ENCODE data around the gene ANGEL1. TPM values are rescaled to one million over a fixed set of nuclear protein-coding genes. Genes with fewer than 3 reads are reported as not detected.
A peak's percentile ranks its signal among the peaks of the same experiment; 100 is the strongest.

ANGEL1 gene
- total RNA-seq, 1 experiment from 2014 or later: 7.0 TPM

DNA sequence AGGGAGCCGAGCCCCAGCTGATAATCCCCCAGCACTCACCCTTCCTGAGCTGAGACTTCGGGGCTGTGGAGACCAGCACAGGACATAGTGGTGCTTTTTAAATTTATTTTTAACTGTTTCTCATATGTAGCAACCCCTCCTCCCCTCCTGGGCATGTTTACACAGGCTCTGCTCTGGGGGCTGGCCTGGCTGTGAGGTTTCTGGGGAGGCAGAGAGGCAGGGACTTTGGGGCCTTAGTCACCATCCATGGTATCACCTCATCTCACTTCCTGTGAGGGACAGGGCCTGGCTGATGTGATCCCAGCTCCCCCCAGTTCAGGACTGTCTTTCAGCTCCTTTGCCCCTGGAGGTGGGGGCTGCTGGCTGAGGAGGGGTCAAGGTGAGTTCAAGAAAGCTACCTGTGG is 31.0 kb downstream of the ANGEL1 start:
- no peak for DNase-seq (ENCODE audit: low spot score)
- in situ Hi-C loops (cut with HindIII; ENCODE audit: low sequenced_read_pairs): no loop called here

DNA sequence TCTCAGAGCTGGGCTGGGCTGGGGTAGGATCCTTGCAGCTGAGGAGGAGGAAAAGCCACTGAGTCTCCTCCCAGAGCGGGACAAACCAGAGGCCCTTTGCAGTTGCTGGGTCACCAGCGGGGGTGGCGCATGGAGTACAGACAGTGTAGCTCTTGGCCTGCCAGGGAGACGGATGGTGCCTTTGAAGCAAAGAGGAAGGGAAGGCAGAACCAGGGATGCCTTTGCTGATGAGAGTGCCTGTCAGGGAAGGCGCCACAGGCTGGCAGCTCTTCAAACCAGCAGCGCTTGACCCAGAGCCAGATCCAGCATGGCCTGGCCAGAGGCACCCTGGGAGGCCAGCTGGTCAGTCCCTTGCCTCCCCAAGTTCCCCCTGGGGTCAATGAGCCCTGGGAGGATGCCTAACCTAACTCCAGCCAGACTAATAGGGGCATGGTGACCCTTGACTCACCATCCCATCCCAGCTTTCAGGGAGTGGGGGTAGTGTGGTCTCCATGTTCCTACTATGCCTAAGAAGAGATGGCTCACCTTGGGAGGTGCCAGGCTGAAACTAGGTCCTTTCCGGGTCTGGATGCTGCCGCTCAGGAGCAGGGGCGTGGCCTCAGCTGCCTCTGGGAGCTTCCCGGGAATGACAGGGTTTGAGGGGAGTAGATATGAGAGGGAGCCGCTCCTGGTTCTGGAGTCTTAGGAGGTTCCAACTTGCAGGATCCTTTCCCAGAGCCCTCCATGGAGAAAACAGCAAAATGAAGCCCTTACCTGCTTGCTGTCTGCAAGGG is 31.6 kb downstream of the ANGEL1 start:
- in situ Hi-C loops (cut with HindIII; ENCODE audit: low sequenced_read_pairs): no loop called here
- peak; percentile 56 for DNase-seq (ENCODE audit: low spot score)

GRCh38 chr14:76780360-76780759 is 32.3 kb downstream of the ANGEL1 start:
- DNase-seq (ENCODE audit: low spot score): no peak
- in situ Hi-C loops (cut with HindIII; ENCODE audit: low sequenced_read_pairs): no loop called here

GRCh38 chr14:76780058-76780345 is 32.7 kb downstream of the ANGEL1 start:
- in situ Hi-C loops (cut with HindIII; ENCODE audit: low sequenced_read_pairs): no loop called here
- DNase-seq (ENCODE audit: low spot score): no peak

DNA sequence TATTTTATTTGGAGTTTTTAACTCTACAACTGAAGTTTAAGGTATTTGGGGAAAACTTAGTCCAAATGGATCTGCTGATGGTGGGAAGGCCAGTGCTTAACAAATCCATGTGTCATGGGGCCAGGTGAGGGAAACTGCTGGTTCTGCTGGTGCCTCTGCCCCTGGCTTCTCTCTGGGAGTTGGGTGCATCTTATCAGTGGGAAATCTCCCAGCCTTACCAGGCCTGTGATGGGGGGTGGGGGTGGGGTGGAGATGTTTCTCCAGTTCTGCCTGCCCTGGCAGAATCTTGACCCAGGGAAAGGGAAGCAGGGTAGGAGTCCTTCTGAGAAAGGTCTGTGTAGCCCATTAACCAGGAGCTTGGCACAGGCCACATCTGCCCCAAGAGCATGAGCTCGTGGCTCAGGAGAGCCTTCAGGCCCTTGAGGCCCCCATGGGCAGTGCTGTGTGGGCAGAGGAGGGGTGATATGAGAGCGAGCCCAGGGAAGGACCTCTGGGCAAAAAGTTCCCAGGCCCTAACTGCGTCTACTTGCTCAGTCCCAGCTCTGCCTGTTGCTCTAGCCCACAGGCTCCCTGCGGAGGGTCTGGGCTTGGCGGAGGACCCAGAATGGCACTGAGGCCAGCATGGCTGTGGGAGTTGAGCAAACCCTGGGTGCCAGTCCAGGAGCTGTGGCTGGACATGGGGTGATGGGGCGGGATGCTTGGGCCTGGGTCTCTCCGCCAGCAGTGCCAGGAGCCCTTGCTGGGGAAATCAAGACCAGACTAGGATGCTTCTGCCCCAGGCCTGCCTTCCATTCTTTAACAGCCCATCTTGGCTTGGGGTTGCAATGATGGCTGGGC is 33.2 kb downstream of the ANGEL1 start:
- in situ Hi-C loops (cut with HindIII; ENCODE audit: low sequenced_read_pairs): no loop called here
- no peak for DNase-seq (ENCODE audit: low spot score)

DNA sequence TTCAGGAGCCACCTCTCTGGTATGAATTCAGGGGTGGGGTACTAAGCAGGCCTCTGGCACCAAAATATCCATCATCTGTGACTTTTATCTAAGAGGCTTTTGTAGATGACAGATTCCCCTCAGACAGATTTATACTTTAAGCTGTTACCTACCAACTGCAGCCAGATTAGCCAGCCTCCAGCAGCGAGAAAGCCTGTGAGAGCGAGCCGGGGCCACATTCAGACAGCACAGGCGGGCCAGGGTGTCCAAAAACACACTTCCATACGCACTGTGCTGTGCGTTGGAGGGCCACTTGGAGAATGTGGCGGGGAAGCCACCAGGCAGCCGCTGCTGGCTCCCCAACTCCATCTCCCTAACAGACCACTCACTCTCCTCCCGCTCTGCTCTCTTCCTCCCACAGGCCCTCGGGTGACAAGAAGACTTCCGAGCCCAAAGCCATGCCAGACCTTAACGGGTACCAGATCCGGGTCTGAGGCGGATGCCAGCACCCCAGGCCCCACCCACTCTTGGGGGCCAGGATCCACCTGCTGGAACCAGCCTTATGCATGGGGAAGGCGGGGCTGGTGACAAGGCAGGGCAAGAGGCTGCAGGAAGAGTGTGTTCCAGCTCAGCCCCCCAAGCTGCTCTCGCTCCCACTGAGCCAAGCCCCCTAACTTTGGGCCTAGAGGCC is 34.0 kb downstream of the ANGEL1 start:
- DNase-seq (ENCODE audit: low spot score): no peak

GRCh38 chr14:76777721-76778120 is 35.0 kb downstream of the ANGEL1 start:
- no peak for DNase-seq (ENCODE audit: low spot score)
- in situ Hi-C loops (cut with HindIII; ENCODE audit: low sequenced_read_pairs): no loop called here

More for the DNA sequence above, 34.0 kb downstream of the ANGEL1 start:
- in situ Hi-C loops (cut with HindIII; ENCODE audit: low sequenced_read_pairs): no loop called here

- in situ Hi-C loops (cut with HindIII; ENCODE audit: low sequenced_read_pairs): no loop called here
- DNase-seq (ENCODE audit: low spot score): no peak
Observed at GRCh38 chr14:76776428-76777251, 36.0 kb downstream of the ANGEL1 start.

GRCh38 chr14:76775695-76776427 is 36.8 kb downstream of the ANGEL1 start:
- in situ Hi-C loops (cut with HindIII; ENCODE audit: low sequenced_read_pairs): no loop called here
- no peak for DNase-seq (ENCODE audit: low spot score)

DNA sequence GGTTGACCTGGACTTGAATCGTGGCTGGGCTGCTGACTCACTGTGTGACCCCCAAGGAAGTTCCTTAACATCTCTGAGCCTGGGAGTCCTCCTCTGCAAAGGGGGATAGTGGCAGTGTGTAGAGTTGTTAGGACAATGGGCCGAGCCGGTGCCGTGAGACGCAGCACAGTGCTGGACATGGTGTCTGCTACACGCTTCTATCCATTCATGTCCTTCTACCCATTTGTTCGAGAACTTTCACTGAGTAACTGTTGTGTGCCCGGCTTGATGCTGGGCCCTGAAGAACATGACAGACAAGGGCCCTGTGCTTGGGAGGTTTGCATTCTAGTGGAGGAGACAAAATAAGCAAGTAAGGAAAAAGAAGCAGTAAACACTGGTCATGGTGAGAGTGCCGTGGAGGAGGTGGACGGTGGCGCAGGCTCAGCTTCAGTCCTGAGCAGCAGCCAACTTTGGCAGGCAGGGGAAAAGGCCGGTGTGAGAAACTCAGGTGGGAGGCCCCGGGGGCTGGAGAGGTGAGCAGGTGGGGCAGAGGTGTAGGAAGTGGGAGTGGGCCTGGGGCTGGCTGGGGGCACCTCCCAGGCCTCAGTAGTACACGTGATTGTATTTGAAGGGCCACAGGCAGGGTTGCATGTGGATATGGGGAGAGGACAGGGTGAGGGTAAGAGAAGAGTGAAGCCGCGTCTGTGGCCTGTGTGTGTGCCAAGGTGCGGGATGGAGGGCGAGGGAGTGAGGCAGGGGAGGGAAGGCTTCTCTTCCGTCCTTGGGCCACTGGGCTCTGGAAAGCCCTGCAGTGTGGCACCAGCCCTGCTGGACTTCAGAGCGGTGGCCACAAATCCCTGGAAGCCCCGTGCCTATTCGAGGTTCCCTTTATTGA is 37.6 kb downstream of the ANGEL1 start:
- in situ Hi-C loops (cut with HindIII; ENCODE audit: low sequenced_read_pairs): no loop called here
- no peak for DNase-seq (ENCODE audit: low spot score)

GRCh38 chr14:76773956-76774820 is 38.5 kb downstream of the ANGEL1 start:
- DNase-seq (ENCODE audit: low spot score): no peak
- in situ Hi-C loops (cut with HindIII; ENCODE audit: low sequenced_read_pairs): no loop called here

GRCh38 chr14:76773188-76773885 is 39.3 kb downstream of the ANGEL1 start:
- DNase-seq (ENCODE audit: low spot score): no peak
- in situ Hi-C loops (cut with HindIII; ENCODE audit: low sequenced_read_pairs): no loop called here

DNA sequence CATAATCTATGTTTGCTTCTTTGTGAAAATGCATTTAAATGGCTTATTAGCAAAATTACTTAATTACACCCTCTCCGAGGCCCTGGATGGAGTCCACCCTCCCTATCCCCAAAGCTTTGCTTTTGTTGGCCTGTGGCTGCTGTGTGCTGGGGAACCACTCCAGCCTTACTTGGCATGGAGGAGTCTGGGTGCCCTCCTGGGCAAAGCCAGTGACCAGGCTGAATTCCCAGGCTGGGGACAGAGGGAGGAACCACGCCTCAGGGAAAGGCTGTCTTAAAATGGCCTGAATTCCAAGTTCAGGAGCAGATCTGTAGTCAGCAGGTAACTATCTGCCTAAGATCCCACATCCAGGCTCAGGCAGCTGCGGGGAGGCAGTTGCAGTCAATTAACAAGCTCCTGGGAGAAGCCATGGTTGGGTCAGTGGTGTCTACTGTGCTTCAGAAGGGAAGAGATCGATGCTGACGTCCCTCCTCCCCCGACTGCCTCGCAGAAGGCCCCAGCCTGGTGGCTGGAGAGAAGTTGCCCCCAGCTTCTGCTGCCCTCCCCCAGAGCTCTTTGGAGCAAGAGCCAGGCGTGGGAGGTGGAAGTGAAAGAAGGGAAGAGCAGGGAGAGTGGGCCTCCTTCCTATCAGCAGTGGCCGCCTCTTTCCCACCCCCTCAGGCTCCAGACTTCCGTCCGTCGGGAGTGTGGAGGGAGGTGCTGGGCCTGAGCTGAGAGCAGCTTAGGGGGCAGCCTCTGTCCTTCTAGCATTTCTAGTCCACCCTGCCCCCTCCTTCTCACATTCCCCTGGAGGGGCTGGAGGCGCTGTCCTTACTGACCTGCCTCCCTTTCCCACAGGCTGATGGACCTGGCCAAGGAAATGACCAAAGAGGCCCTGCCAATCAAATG is 40.1 kb downstream of the ANGEL1 start:
- no peak for DNase-seq (ENCODE audit: low spot score)
- in situ Hi-C loops (cut with HindIII; ENCODE audit: low sequenced_read_pairs): no loop called here

- no peak for DNase-seq (ENCODE audit: low spot score)
- in situ Hi-C loops (cut with HindIII; ENCODE audit: low sequenced_read_pairs): no loop called here
Observed at GRCh38 chr14:76771437-76771980, 41.2 kb downstream of the ANGEL1 start.

Measured in G401 (cell line).